NCI-H2029 treated with DMSO at 0.1 percent for 48 hours (cell line): ENCODE measurements around the gene ANKRD17.
"Not testable (repeated sequence)": the region's sequence is repeated elsewhere in the genome, so short reads cannot be mapped to it uniquely, and the experiment has no call there.

Experiments used
- DNase-seq: peaks from one replicate; lab custom pipeline; 2025; lab: John Stamatoyannopoulos, UW

The ANKRD17 gene, protein sequence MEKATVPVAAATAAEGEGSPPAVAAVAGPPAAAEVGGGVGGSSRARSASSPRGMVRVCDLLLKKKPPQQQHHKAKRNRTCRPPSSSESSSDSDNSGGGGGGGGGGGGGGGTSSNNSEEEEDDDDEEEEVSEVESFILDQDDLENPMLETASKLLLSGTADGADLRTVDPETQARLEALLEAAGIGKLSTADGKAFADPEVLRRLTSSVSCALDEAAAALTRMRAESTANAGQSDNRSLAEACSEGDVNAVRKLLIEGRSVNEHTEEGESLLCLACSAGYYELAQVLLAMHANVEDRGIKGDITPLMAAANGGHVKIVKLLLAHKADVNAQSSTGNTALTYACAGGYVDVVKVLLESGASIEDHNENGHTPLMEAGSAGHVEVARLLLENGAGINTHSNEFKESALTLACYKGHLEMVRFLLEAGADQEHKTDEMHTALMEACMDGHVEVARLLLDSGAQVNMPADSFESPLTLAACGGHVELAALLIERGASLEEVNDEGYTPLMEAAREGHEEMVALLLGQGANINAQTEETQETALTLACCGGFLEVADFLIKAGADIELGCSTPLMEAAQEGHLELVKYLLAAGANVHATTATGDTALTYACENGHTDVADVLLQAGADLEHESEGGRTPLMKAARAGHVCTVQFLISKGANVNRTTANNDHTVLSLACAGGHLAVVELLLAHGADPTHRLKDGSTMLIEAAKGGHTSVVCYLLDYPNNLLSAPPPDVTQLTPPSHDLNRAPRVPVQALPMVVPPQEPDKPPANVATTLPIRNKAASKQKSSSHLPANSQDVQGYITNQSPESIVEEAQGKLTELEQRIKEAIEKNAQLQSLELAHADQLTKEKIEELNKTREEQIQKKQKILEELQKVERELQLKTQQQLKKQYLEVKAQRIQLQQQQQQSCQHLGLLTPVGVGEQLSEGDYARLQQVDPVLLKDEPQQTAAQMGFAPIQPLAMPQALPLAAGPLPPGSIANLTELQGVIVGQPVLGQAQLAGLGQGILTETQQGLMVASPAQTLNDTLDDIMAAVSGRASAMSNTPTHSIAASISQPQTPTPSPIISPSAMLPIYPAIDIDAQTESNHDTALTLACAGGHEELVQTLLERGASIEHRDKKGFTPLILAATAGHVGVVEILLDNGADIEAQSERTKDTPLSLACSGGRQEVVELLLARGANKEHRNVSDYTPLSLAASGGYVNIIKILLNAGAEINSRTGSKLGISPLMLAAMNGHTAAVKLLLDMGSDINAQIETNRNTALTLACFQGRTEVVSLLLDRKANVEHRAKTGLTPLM (N-terminal part only)

GRCh38 chr4:73258686-73259570 is at the start of gene ANKRD17:
TSS of gene ANKRD17 (minus strand) at chr4:73258798. CDS start at chr4:73258668, 130 bp downstream.
- peak; percentile 81 for DNase-seq

DNA sequence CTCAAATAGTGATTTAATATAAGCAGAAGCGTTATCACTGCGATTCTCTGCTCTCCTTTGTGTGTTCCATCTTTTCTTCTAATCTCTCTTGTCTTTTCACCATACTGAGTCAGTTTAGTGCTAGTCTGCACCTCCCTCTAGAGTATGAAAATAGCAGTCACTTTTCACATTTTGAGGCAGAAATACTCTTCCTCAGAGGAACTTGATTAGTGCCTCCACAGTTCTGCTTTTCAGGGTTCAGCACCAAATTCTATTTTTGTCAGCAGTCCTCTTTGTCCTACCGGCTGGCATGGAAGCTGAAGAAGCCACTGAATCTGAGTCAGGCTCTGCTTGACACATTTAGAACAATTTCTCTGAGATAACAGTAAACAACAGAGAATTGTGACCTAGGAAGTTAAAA is 49.7 kb upstream of the ANKRD17 start:
- DNase-seq, result no peak

DNA sequence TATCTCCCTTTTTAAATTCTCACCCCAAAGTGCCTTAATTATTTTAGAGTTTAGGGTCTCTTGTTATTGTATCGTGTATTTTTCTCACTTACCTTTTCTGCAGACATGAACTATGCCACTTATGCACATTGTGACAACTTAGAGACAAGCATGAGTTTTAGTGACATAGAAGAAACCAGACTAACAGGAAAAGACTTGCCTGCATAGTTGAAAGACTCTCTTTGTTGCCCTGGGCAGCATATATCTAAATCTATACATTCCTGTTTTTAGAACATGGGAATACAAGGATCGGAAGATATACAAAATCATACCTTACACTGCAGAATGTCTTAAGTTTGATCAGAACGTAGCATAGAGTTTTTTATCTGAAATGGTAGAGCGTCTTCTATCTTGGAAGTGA is 45.1 kb upstream of the ANKRD17 start:
- DNase-seq, result no peak

- DNase-seq, result no peak
Measured at GRCh38 chr4:73299548-73300280, 41.1 kb upstream of the ANKRD17 start.

GRCh38 chr4:73292661-73293060 is 34.1 kb upstream of the ANKRD17 start:
- not testable (repeated sequence) for DNase-seq

GRCh38 chr4:73281982-73282381 is 23.4 kb upstream of the ANKRD17 start:
- DNase-seq, result no peak

DNA sequence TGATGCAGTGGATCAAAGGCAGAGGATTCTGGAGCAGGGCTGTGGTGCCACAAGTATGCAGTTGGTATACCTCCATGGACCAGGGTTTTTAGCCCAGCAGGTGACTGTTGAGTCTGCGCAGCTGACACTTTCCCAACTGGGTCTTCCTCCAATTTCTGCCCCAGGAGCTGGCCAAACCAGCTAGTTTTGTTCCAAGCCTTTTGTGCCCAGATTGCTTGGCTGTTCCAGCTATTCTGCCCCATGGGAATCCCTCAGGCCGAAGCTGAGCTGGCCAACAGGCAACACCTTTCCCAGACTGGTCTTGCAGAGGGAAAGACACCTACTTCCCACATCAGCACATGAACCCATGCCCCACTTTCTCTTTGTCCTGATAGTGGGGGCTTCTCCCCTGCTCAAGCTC is 22.8 kb upstream of the ANKRD17 start:
- no peak for DNase-seq

GRCh38 chr4:73277201-73277600 is 18.6 kb upstream of the ANKRD17 start:
- no peak for DNase-seq

DNA sequence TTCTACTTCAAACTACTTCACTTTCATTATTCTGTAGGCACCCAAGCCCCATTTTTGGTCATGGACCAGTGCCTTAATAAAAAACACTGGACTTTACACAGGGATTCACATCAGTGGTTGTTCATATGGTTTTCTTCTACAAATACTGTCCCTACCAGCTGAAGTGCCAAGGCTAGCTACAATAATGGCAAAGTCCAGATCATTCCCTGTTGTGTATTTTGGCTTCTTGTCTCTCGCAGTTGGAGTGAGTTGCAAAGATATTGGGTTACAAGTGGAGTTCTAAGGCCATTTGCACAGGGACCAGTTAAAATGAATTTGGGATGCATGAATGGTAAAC is 16.7 kb upstream of the ANKRD17 start:
- DNase-seq, result peak; percentile 94

GRCh38 chr4:73272816-73273215 is 14.2 kb upstream of the ANKRD17 start:
- no peak for DNase-seq

GRCh38 chr4:73267050-73267449 is 8.5 kb upstream of the ANKRD17 start:
- no peak for DNase-seq

GRCh38 chr4:73259571-73260090 is 1.0 kb upstream of the ANKRD17 start:
- DNase-seq, result peak; percentile 49

GRCh38 chr4:73258436-73258685 is 237 bp downstream of the ANKRD17 start:
- DNase-seq, result no peak

DNA sequence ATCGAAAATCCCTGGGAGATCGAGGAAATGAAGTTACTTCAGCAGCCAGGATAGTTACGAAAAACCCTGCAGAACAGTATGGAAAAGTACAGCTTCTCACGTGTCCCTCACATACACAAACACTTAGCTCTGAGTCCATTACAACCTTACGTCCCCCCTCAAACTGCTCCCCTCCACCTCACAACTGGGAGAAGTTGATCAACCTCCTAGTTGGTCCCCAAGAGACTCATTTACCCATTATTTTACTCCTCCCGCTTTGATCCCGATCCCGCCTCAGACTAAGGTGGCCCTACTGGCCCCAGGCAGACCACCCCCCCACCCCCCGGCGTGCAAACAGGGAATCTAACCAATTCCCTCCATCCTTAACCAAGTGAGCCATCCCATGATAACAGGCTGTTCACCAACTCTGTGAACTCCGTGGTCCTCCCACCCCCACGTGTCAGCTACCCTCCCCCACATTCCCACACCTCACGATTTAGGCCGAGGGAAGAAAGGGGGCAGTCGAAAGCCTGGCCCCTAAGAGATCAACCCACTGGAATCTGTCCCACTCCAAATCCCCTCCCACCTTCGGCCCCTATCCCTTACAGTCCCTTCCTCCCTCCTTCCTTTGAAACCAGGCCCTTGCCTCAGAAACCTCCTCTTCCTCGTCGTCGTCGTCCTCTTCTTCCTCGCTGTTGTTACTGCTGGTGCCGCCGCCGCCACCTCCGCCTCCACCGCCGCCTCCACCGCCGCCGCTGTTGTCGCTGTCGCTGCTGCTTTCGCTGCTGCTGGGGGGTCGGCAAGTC is 755 bp downstream of the ANKRD17 start:
- DNase-seq, result no peak

DNA sequence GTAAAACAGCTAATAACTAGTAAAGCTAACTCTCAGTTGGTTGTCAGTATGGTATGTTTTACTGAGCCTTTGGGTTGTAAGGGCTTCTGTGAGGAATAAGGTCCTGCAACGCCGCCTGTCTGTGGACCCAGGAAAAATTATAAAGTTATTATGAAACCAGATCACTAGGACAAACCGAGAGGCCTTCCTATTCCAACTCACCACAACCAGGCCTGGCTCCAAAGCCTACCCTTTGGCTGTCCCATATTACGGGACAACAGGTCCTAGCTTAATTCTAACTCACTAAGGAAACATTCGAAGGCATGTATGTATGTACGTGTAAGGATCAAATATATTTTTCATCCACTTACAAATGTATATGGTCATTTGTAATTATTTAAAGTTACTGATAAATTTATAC is 1.4 kb downstream of the ANKRD17 start:
- peak; percentile 60 for DNase-seq

DNA sequence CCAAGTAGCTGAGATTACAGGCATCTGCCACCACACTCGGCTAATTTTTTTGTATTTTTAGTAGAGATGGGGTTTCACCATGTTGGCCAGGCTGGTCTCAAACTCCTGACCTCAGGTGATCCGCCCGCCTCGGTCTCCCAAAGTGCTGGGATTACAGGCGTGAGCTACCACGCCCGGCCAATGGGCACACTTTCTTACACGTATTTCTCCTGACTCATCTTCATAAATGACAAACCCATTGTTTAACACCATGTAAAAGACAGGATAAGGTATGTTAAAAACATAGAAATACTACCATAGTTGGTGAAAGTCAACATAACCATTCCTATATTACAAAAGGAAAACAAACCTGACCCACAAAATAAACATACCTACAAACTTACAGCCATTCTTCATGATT is 2.8 kb downstream of the ANKRD17 start:
- DNase-seq, result not testable (repeated sequence)

DNA sequence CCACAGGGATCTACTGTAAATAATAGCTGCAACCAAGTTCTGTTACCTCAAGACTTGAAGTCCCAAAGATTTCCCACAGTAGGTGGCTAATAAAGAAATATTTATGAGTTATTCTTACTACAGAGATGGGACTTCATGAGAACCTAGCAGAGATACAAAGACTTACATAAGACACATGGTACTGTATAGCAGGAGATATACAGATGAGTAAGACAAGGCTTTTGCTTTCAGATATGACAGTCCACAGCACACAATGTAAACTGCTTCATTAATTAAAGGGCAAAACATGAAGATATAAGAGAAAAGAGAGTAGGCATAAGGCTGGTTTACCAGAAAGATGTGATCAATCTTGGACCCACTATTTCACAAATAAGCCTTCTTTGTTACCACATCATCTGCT is 6.6 kb downstream of the ANKRD17 start:
- no peak for DNase-seq

DNA sequence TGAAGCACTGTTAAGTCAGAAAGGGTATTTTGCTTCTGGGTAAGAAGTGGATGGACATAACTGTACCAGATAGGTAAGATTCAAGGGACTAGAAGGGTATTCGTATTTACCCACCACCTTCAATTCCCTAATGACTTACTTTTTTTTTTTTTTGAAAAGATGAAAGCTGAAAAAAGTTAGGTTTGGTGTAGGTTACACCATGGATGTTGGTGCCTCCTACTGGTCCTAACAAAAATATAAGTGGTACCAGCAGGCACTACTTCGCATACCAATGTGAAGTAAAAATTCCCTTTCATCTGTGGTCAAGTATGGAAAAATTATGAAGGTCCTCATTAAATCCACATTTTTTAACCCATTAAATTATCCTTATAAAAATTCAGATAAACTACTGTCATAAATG is 7.2 kb downstream of the ANKRD17 start:
- DNase-seq, result no peak

GRCh38 chr4:73250642-73251041 is 8.0 kb downstream of the ANKRD17 start:
- DNase-seq, result no peak

GRCh38 chr4:73248821-73249220 is 9.8 kb downstream of the ANKRD17 start:
- DNase-seq, result no peak
